Measurements from ENCODE around the gene CENPF. TPM values are rescaled to one million over a fixed set of nuclear protein-coding genes. Genes with fewer than 3 reads are reported as not detected.
"Not testable (repeated sequence)": the region's sequence is repeated elsewhere in the genome, so short reads cannot be mapped to it uniquely, and the experiment has no call there.

CENPF gene
- total RNA-seq, 1 experiment from 2014 or later, result 144 TPM

DNA sequence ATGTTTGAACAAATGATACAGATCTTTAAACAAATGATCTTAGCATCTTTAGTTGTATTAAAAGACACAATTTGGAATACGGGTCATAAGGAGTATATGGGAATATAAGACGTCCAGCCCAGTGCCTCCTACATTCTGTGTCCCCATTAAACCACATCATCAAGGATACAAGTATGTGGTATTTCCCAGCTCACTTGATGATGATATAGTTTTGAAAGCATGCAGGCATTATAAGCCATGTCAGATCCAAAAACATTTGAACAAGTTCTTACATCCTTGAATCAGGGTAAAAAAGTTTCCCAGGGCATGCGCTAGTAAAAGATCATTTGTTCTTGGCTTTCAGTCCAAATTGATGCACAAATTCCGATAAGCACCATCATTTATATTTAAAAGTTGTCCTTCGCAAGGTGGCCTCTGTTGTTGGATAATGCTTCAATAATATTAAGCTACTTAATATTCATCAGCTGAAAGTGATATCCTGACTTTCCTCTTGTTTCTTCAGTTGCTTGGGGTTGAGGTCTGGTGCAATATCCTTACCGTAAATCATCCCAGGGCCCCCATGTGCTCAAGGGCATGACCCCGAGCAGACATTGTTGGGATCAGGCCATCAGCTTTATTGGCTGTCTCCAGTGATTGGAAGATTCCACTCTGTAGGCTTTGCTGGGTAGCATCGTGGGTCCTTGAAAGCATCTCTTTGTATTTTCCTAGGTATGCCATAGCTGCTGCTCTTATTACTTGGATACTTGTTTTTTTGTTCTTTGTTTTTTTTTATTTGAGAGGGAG is 61.8 kb downstream of the CENPF start:
- no TSS peak for BruUV-seq (replicated peaks)
- Mint-ChIP-seq H3K4me3 (ENCODE audit: low read depth, unreplicated experiment) (no peak overlapping the region), H3K27me3 (ENCODE audit: unreplicated experiment) (no peaks in the 10 kb centered on the region), H3K36me3 (ENCODE audit: insufficient read depth, unreplicated experiment) (peaks cover 33% of the 10 kb centered on the region), H3K9me3 (ENCODE audit: low read depth, unreplicated experiment) (no peaks in the 10 kb centered on the region), H3K4me1 (ENCODE audit: low read depth, unreplicated experiment) (no peaks in the 10 kb centered on the region), H3K27ac (ENCODE audit: unreplicated experiment) (no peak overlapping the region)
- no peak for DNase-seq
- CTCF ChIA-PET, result interaction anchor here (0.5 kb wide), 1 partner anchor 49 kb away, joined by 3 read pairs; no protein-coding TSS in a partner anchor
- intact Hi-C loops (cut with micrococcal nuclease; ENCODE audit: unreplicated experiment), result no loop called here
- TF ChIP-seq, protein P1, sequence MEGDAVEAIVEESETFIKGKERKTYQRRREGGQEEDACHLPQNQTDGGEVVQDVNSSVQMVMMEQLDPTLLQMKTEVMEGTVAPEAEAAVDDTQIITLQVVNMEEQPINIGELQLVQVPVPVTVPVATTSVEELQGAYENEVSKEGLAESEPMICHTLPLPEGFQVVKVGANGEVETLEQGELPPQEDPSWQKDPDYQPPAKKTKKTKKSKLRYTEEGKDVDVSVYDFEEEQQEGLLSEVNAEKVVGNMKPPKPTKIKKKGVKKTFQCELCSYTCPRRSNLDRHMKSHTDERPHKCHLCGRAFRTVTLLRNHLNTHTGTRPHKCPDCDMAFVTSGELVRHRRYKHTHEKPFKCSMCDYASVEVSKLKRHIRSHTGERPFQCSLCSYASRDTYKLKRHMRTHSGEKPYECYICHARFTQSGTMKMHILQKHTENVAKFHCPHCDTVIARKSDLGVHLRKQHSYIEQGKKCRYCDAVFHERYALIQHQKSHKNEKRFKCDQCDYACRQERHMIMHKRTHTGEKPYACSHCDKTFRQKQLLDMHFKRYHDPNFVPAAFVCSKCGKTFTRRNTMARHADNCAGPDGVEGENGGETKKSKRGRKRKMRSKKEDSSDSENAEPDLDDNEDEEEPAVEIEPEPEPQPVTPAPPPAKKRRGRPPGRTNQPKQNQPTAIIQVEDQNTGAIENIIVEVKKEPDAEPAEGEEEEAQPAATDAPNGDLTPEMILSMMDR (IDR thresholded peaks at IDR 0.05; ENCODE audit: unreplicated experiment), result no peak

DNA sequence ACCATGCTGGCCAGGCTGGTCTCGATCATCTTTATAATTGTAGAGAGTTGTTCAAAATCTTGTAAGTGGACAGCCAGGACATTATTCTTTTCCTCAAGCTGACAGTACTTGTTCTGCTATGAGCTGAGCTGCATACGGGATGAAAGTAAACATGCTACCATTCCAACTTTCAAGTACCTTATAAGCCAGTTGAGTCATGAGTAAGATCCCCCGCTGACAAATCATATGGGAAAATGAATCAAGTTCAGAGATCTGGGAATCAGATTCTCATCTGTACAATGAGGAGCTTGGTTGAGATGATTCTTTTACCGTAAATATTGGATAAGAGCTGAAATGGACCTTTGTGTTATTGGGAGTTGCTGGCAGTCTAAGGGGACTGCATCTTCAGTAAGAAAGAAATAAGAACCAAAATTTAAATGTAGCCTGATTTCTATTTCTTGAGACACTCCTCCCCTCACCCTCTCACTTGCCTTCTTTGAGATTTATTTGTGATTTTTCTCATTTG is 62.7 kb downstream of the CENPF start:
- H3K4me3 Mint-ChIP-seq (ENCODE audit: low read depth, unreplicated experiment), result no peak overlapping the region

DNA sequence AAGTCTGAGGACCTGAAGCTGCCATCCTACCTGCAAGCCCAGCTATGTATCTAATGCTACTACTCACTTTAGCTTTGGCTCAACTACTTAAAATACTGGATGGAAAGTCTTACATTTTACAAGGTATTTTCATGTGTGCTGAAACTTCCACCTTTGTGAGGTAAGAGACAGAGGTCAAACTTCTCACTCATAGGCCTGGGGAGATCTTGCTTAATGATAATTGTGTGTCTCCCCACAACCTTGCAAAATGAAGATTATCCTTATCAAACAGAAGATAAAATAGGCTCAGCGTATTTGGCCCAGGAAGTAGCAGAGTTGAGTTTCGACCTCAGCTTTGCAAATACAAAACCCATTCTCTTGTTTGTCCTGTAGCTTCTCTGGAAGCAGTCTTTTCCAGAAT is 63.7 kb downstream of the CENPF start:
- H3K9me3 Mint-ChIP-seq (ENCODE audit: low read depth, unreplicated experiment), result no peaks in the 10 kb centered on the region
- no peaks in the 10 kb centered on the region for H3K4me1 Mint-ChIP-seq (ENCODE audit: low read depth, unreplicated experiment)
- H3K27me3 Mint-ChIP-seq (ENCODE audit: unreplicated experiment), result no peaks in the 10 kb centered on the region
- TF ChIP-seq, protein P1 (IDR thresholded peaks at IDR 0.05; ENCODE audit: unreplicated experiment), result no peak
- H3K27ac Mint-ChIP-seq (ENCODE audit: unreplicated experiment), result no peak overlapping the region
- no TSS peak for BruUV-seq (replicated peaks)
- intact Hi-C loops (cut with micrococcal nuclease; ENCODE audit: unreplicated experiment), result no loop called here
- H3K4me3 Mint-ChIP-seq (ENCODE audit: low read depth, unreplicated experiment), result no peak overlapping the region
- CTCF ChIA-PET, result no interaction called here
- no peak for DNase-seq
- H3K36me3 Mint-ChIP-seq (ENCODE audit: insufficient read depth, unreplicated experiment), result peaks cover 26% of the 10 kb centered on the region

More for the DNA sequence above, 62.7 kb downstream of the CENPF start:
- intact Hi-C loops (cut with micrococcal nuclease; ENCODE audit: unreplicated experiment), result no loop called here
- CTCF ChIA-PET, result no interaction called here
- no peaks in the 10 kb centered on the region for H3K9me3 Mint-ChIP-seq (ENCODE audit: low read depth, unreplicated experiment)
- no peaks in the 10 kb centered on the region for H3K27me3 Mint-ChIP-seq (ENCODE audit: unreplicated experiment)
- no peaks in the 10 kb centered on the region for H3K4me1 Mint-ChIP-seq (ENCODE audit: low read depth, unreplicated experiment)
- TF ChIP-seq, protein P1 (IDR thresholded peaks at IDR 0.05; ENCODE audit: unreplicated experiment), result no peak
- peaks cover 31% of the 10 kb centered on the region for H3K36me3 Mint-ChIP-seq (ENCODE audit: insufficient read depth, unreplicated experiment)
- no peak overlapping the region for H3K27ac Mint-ChIP-seq (ENCODE audit: unreplicated experiment)
- no TSS peak for BruUV-seq (replicated peaks)
- DNase-seq, result no peak

DNA sequence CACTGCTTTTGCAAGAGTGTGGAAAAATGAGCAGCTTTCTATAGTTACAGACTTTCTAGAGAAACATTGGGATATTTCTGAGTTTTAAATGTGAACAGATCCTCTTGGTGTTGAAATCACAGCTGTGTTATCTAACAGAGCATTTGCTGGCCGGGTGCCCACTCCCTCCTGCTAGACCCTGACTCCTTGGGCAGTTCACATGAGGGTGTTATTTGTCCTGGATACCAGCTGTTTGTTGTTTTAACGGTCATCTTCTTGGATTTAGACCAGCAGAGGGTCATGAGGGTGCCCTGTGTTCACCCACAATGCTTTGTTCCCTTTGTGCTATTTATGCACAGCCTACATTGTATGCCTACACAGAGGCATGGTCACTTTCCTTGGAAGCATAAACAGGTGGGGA is 67.1 kb downstream of the CENPF start:
- intact Hi-C loops (cut with micrococcal nuclease; ENCODE audit: unreplicated experiment), result no loop called here
- H3K9me3 Mint-ChIP-seq (ENCODE audit: low read depth, unreplicated experiment), result peaks cover 3% of the 10 kb centered on the region
- TF ChIP-seq, protein P1 (IDR thresholded peaks at IDR 0.05; ENCODE audit: unreplicated experiment), result no peak
- H3K27ac Mint-ChIP-seq (ENCODE audit: unreplicated experiment), result no peak overlapping the region
- H3K27me3 Mint-ChIP-seq (ENCODE audit: unreplicated experiment), result no peaks in the 10 kb centered on the region
- no peak for DNase-seq
- peaks cover 13% of the 10 kb centered on the region for H3K36me3 Mint-ChIP-seq (ENCODE audit: insufficient read depth, unreplicated experiment)
- H3K4me3 Mint-ChIP-seq (ENCODE audit: low read depth, unreplicated experiment), result no peak overlapping the region
- no TSS peak for BruUV-seq (replicated peaks)
- CTCF ChIA-PET, result no interaction called here
- no peaks in the 10 kb centered on the region for H3K4me1 Mint-ChIP-seq (ENCODE audit: low read depth, unreplicated experiment)

DNA sequence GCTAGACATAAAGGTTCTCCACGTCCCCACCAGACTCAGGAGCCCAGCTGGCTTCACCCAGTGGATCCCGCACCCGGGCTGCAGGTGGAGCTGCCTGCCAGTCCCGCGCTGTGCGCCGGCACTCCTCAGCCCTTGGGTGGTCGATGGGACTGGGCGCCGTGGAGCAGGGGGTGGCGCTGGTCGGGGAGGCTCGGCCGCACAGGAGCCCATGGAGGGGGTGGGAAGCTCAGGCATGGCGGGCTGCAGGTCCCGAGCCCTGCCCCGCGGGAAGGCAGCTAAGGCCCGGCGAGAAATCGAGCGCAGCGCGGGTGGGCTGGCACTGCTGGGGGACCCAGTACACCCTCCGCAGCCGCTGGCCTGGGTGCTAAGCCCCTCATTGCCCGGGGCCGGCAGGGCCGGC is 70.0 kb downstream of the CENPF start:
- H3K27me3 Mint-ChIP-seq (ENCODE audit: unreplicated experiment); CTCF ChIA-PET; H3K36me3 Mint-ChIP-seq (ENCODE audit: insufficient read depth, unreplicated experiment); DNase-seq; H3K27ac Mint-ChIP-seq (ENCODE audit: unreplicated experiment); H3K9me3 Mint-ChIP-seq (ENCODE audit: low read depth, unreplicated experiment); BruUV-seq (replicated peaks); intact Hi-C loops (cut with micrococcal nuclease; ENCODE audit: unreplicated experiment); H3K4me1 Mint-ChIP-seq (ENCODE audit: low read depth, unreplicated experiment); H3K4me3 Mint-ChIP-seq (ENCODE audit: low read depth, unreplicated experiment): not testable (repeated sequence)

All from Calu3 (cell line).